Upper lobe of left lung (tissue), 6 donors: ENCODE results near the gene MED13L. TPM values are rescaled to one million over a fixed set of nuclear protein-coding genes. Genes with fewer than 3 reads are reported as not detected.

Experiments used
- ATAC-seq, 2 donors: fragments of 200-7000 bp; cut with Tn5 transposase; one replicate each; pipeline ENCODE4 v1.9.1; 2022; ENCODE audit warnings: mild to moderate bottlenecking in 2 of 2, moderate library complexity in 2 of 2; ENCODE audit not compliant: low FRiP score in 2 of 2
- DNase-seq, 2 donors: peaks; one replicate each; pipeline ENCODE4 v3.0.0-alpha.2; 2019 to 2020
- H3K27ac ChIP-seq, 4 donors: fragments of 200-600 bp; sonication (generic); one replicate each; pipeline ENCODE4 v1.5.1; 2016 to 2019
- H3K27me3 ChIP-seq, 4 donors: fragments of 200-600 bp; sonication (generic); one replicate each; pipeline ENCODE4 v1.5.1; 2017 to 2019
- H3K36me3 ChIP-seq, 4 donors: fragments of 200-600 bp; sonication (generic); one replicate each; pipeline ENCODE4 v1.5.1; 2016 to 2019
- H3K4me1 ChIP-seq, 4 donors: fragments of 200-600 bp; sonication (generic); one replicate each; pipeline ENCODE4 v1.5.1; 2018 to 2019
- H3K4me3 ChIP-seq, 4 donors: fragments of 200-600 bp; sonication (generic); one replicate each; pipeline ENCODE4 v1.5.1; 2017 to 2019; ENCODE audit warnings: mild to moderate bottlenecking in 2 of 4, moderate library complexity in 1 of 4
- H3K9me3 ChIP-seq, 4 donors: fragments of 200-600 bp; sonication (generic); one replicate each; pipeline ENCODE4 v1.5.1; 2018 to 2019
- EP300 ChIP-seq, 4 donors: sonication (generic); formaldehyde crosslinking; IDR thresholded peaks; one replicate each; pipeline ENCODE4 v1.5.1; 2017; ENCODE audit warnings: antibody characterized with exemption in 4 of 4, control low read depth in 2 of 4
- POLR2A ChIP-seq, 4 donors: fragments of 450-650 bp; IDR thresholded peaks; one replicate each; pipeline ENCODE4 v1.5.1; 2016 to 2017; ENCODE audit warnings: antibody characterized with exemption in 4 of 4, mild to moderate bottlenecking in 2 of 4
- POLR2AphosphoS5 ChIP-seq, 2 donors: sonication (generic); formaldehyde crosslinking; IDR thresholded peaks; one replicate each; pipeline ENCODE4 v1.5.1; 2017; ENCODE audit warnings: antibody characterized with exemption in 2 of 2
- WGBS, 2 donors: methylation state at CpG; one replicate each; pipeline ENCODE4 v1.1.5; 2017 to 2018; 5-methylcytosine and 5-hydroxymethylcytosine counted together
- total RNA-seq, 6 donors: library from RNA; depleted of rRNA in 4 of 6; stranded (reverse); fragments of >200 nt in 4 of 6; gene quantifications; one replicate each; pipeline versions ENCODE4 v1.1.0 to v1.2.1, GENCODE V29; 2016 to 2021
- TF ChIP-seq, protein P1 (sequence below), 6 experiments: fragments of 450-650 bp in 4 of 6; fragments of 200-600 bp in 2 of 6; sonication (generic) in 2 of 6; IDR thresholded peaks; one replicate each; pipeline ENCODE4 v1.5.1; 2016 to 2019; ENCODE audit warnings: antibody characterized with exemption in 6 of 6
- donor health status: DM: no; HTN: no; CAD: no; lungs with moderate emphysema.
- donor health status: DM: no; HTN: yes; CAD: no; lungs with severe emphysema.

The MED13L gene
- total RNA-seq, 6 donors from 2014 or later: 96.6 to 178 (median 124) TPM

DNA sequence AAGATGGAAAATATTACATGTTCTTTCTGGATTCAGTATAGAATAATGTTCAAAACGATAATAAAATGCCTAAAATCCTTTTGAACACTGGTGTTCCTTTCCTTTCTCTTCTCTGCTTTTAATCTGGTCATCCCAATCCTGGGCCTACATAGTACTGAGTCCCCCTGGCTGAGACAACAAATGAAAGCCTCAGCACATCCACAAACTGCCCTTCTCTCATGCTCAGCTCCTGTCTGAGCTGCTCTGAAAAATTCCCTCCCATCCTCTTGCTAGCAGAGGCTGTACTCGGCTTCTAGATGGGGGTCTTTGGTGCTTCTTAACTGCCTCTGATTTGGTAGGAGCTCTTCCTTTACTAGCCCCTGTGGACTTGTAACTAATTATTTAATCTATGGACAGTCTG, 232.3 kb downstream of the MED13L start:
- H3K4me1 ChIP-seq: peaks cover 16 to 25% (median 21%) of the 10 kb centered on the region in 4 donors
- TF ChIP-seq EP300 (IDR thresholded peaks at IDR 0.05): no peak
- no peak for TF ChIP-seq POLR2A (IDR thresholded peaks at IDR 0.05)
- TF ChIP-seq, protein P1, sequence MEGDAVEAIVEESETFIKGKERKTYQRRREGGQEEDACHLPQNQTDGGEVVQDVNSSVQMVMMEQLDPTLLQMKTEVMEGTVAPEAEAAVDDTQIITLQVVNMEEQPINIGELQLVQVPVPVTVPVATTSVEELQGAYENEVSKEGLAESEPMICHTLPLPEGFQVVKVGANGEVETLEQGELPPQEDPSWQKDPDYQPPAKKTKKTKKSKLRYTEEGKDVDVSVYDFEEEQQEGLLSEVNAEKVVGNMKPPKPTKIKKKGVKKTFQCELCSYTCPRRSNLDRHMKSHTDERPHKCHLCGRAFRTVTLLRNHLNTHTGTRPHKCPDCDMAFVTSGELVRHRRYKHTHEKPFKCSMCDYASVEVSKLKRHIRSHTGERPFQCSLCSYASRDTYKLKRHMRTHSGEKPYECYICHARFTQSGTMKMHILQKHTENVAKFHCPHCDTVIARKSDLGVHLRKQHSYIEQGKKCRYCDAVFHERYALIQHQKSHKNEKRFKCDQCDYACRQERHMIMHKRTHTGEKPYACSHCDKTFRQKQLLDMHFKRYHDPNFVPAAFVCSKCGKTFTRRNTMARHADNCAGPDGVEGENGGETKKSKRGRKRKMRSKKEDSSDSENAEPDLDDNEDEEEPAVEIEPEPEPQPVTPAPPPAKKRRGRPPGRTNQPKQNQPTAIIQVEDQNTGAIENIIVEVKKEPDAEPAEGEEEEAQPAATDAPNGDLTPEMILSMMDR (IDR thresholded peaks at IDR 0.05): no peak
- no peak for TF ChIP-seq POLR2AphosphoS5 (IDR thresholded peaks at IDR 0.05)
- H3K9me3 ChIP-seq: no peaks in the 10 kb centered on the region
- WGBS, 2 donors: 86 to 95% methylated on average over 2 of the region's 2 CpGs
- H3K27ac ChIP-seq: no peak overlapping the region
- no peaks in the 10 kb centered on the region for H3K27me3 ChIP-seq
- ATAC-seq (no peak), DNase-seq (no peak)
- H3K4me3 ChIP-seq: no peak overlapping the region
- no peaks in the 10 kb centered on the region for H3K36me3 ChIP-seq

DNA sequence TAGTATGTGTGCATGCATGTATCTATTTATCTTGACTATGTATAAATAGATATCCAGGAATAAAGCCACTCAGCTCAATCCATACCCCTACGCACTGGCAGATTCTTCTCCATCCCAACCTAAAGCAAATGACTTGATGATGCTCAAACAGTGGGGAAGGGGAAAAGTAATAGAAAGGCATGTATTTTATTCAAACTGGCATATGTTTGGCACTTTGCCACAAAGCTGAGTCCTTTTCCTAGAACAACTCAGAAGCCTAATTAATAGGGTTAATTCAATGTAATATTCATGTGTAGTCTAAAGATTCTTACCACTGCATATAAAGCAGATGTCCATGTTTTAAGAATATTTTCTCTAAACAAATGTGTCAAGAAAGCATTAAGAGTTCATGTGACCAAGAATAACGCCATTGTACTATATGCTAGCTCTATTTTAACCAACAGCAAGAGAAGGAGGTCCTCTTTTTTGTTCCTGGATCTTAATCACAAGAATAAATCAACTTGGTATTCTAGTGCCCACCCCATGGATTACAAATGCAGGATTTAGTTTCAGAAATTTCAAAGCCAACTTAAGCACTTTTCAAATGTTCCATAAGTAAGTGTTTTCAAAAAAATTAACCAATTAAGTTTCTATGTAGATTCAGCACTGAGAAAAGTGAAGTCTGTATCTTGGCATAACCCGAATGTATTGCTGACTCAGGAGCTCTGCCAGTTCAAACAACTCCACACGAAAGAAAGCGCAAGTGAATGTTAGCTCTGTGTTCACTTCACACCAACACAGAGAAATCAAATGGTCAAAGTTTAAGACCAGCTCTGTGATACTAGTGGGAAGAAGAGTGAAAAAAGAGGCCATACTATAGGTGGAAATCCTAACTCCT, 233.6 kb downstream of the MED13L start:
- Histone ChIP-seq H3K4me3 (no peak overlapping the region), H3K36me3 (no peaks in the 10 kb centered on the region), H3K4me1 (peaks cover 3 to 13% (median 9%) of the 10 kb centered on the region in 4 donors), H3K27me3 (no peaks in the 10 kb centered on the region), H3K9me3 (no peaks in the 10 kb centered on the region), H3K27ac (no peak overlapping the region)
- WGBS, 2 donors: 71 to 73% methylated on average over 5 of the region's 5 CpGs
- TF ChIP-seq, protein P1 (IDR thresholded peaks at IDR 0.05): no peak
- TF ChIP-seq POLR2AphosphoS5 (IDR thresholded peaks at IDR 0.05) (no peak), POLR2A (IDR thresholded peaks at IDR 0.05) (no peak), EP300 (IDR thresholded peaks at IDR 0.05) (no peak)
- no peak for DNase-seq
- no peak for ATAC-seq

DNA sequence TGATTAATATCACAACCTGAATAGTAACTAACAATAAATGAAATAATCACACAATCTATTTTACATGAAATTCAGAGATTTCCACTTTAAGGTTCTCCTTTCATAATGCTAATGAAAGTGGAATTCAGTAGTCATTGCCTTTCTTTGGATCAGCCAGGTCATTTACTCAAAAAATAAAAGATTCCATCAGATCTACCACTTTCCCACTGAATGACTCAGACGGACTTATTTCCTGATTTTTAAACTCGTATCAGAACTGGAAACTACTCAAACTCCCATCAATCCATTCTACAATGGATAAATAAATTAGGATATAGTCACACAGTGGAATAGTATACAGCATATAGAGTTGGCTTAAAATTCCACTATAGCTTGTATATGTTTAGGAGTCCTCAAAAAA, 237.1 kb downstream of the MED13L start:
- no peak for ATAC-seq
- WGBS, 2 donors: 76 to 82% methylated on average over 2 of the region's 2 CpGs

DNA sequence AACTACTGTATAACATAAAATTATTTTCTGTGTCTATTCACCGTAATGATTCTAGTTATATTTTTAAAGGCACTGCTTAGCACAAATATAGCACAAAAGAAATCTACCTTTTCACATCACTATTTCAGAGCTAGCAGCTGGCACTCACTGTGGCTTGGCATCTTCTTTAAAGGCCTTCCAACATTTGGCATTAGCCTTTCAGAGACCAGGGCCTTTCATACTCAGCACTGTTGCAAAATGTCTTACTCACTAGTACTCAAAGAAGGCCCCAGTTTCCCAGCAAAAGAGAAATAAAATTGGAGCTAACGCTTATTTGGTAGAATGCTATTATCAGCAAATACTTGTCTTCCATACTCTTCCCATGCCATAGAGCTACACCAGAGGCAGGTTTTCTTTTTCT, 238.4 kb downstream of the MED13L start:
- Histone ChIP-seq H3K9me3 (no peaks in the 10 kb centered on the region), H3K27ac (no peak overlapping the region), H3K36me3 (no peaks in the 10 kb centered on the region), H3K27me3 (no peaks in the 10 kb centered on the region), H3K4me3 (no peak overlapping the region), H3K4me1 (peaks cover 0 to 12% (median 9%) of the 10 kb centered on the region in 4 donors)
- 96 to 98% methylated on average over 2 of the region's 2 CpGs for WGBS, 2 donors
- DNase-seq (no peak), ATAC-seq (no peak)
- TF ChIP-seq POLR2AphosphoS5 (IDR thresholded peaks at IDR 0.05) (no peak), EP300 (IDR thresholded peaks at IDR 0.05) (no peak), POLR2A (IDR thresholded peaks at IDR 0.05) (no peak)
- TF ChIP-seq, protein P1 (IDR thresholded peaks at IDR 0.05): no peak

More for the DNA sequence above, 237.1 kb downstream of the MED13L start:
- Histone ChIP-seq H3K4me1 (peaks cover 0 to 12% (median 8%) of the 10 kb centered on the region in 4 donors), H3K27ac (no peak overlapping the region), H3K36me3 (no peaks in the 10 kb centered on the region), H3K9me3 (no peaks in the 10 kb centered on the region), H3K27me3 (no peaks in the 10 kb centered on the region), H3K4me3 (no peak overlapping the region)
- TF ChIP-seq POLR2A (IDR thresholded peaks at IDR 0.05) (no peak), EP300 (IDR thresholded peaks at IDR 0.05) (no peak), POLR2AphosphoS5 (IDR thresholded peaks at IDR 0.05) (no peak)
- TF ChIP-seq, protein P1 (IDR thresholded peaks at IDR 0.05): no peak
- DNase-seq: no peak
